ENCODE results near the gene MCC. TPM values are rescaled to one million over a fixed set of nuclear protein-coding genes. Genes with fewer than 3 reads are reported as not detected.
"Not testable (repeated sequence)": the region's sequence is repeated elsewhere in the genome, so short reads cannot be mapped to it uniquely, and the experiment has no call there.

The MCC gene
- total RNA-seq, 1 experiment from 2014 or later: 0.10 TPM

- DNase-seq (ENCODE audit: low spot score): no peak
- in situ Hi-C loops (cut with HindIII; ENCODE audit: low sequenced_read_pairs): no loop called here
Measured at GRCh38 chr5:113495422-113495841, 7.2 kb upstream of the MCC start.

- DNase-seq (ENCODE audit: low spot score): no peak
- in situ Hi-C loops (cut with HindIII; ENCODE audit: low sequenced_read_pairs): no loop called here
Measured at GRCh38 chr5:113493446-113493845, 5.2 kb upstream of the MCC start.

GRCh38 chr5:113491022-113491421, 2.8 kb upstream of the MCC start:
- in situ Hi-C loops (cut with HindIII; ENCODE audit: low sequenced_read_pairs): no loop called here

GRCh38 chr5:113490317-113490716, 2.1 kb upstream of the MCC start:
- DNase-seq (ENCODE audit: low spot score): no peak
- in situ Hi-C loops (cut with HindIII; ENCODE audit: low sequenced_read_pairs): no loop called here

More at GRCh38 chr5:113491022-113491421, 2.8 kb upstream of the MCC start:
- DNase-seq (ENCODE audit: low spot score): no peak

GRCh38 chr5:113489299-113489698, 1.0 kb upstream of the MCC start:
- no peak for DNase-seq (ENCODE audit: low spot score)
- in situ Hi-C loops (cut with HindIII; ENCODE audit: low sequenced_read_pairs): no loop called here

- in situ Hi-C loops (cut with HindIII; ENCODE audit: low sequenced_read_pairs): no loop called here
- no peak for DNase-seq (ENCODE audit: low spot score)
Measured at GRCh38 chr5:113488645-113489184, 462 bp upstream of the MCC start.

GRCh38 chr5:113487416-113487780, 855 bp downstream of the MCC start:
- no peak for DNase-seq (ENCODE audit: low spot score)
- in situ Hi-C loops (cut with HindIII; ENCODE audit: low sequenced_read_pairs): no loop called here

GRCh38 chr5:113480243-113480642, 8.0 kb downstream of the MCC start:
- no peak for DNase-seq (ENCODE audit: low spot score)
- in situ Hi-C loops (cut with HindIII; ENCODE audit: low sequenced_read_pairs): no loop called here

GRCh38 chr5:113478691-113479090, 9.6 kb downstream of the MCC start:
- in situ Hi-C loops (cut with HindIII; ENCODE audit: low sequenced_read_pairs): no loop called here
- DNase-seq (ENCODE audit: low spot score): no peak

GRCh38 chr5:113474100-113474728, 14.0 kb downstream of the MCC start:
- DNase-seq (ENCODE audit: low spot score): no peak
- in situ Hi-C loops (cut with HindIII; ENCODE audit: low sequenced_read_pairs): no loop called here

GRCh38 chr5:113463032-113463431, 25.2 kb downstream of the MCC start:
- DNase-seq (ENCODE audit: low spot score): no peak
- in situ Hi-C loops (cut with HindIII; ENCODE audit: low sequenced_read_pairs): no loop called here

GRCh38 chr5:113457106-113457505, 31.1 kb downstream of the MCC start:
- DNase-seq (ENCODE audit: low spot score); in situ Hi-C loops (cut with HindIII; ENCODE audit: low sequenced_read_pairs): not testable (repeated sequence)

- DNase-seq (ENCODE audit: low spot score): no peak
- in situ Hi-C loops (cut with HindIII; ENCODE audit: low sequenced_read_pairs): no loop called here
Measured at GRCh38 chr5:113452941-113453340, 35.3 kb downstream of the MCC start.

- in situ Hi-C loops (cut with HindIII; ENCODE audit: low sequenced_read_pairs): no loop called here
- DNase-seq (ENCODE audit: low spot score): peak; percentile 41
Measured at GRCh38 chr5:113451797-113452196, 36.5 kb downstream of the MCC start.

- in situ Hi-C loops (cut with HindIII; ENCODE audit: low sequenced_read_pairs): no loop called here
- no peak for DNase-seq (ENCODE audit: low spot score)
Measured at GRCh38 chr5:113450929-113451328, 37.3 kb downstream of the MCC start.

GRCh38 chr5:113450462-113450861, 37.8 kb downstream of the MCC start:
- no peak for DNase-seq (ENCODE audit: low spot score)
- in situ Hi-C loops (cut with HindIII; ENCODE audit: low sequenced_read_pairs): no loop called here

- no peak for DNase-seq (ENCODE audit: low spot score)
- in situ Hi-C loops (cut with HindIII; ENCODE audit: low sequenced_read_pairs): no loop called here
Measured at GRCh38 chr5:113448252-113448651, 40.0 kb downstream of the MCC start.

GRCh38 chr5:113447498-113448050, 40.7 kb downstream of the MCC start:
- in situ Hi-C loops (cut with HindIII; ENCODE audit: low sequenced_read_pairs): no loop called here
- DNase-seq (ENCODE audit: low spot score): peak; percentile 81

GRCh38 chr5:113446358-113446927, 41.8 kb downstream of the MCC start:
- DNase-seq (ENCODE audit: low spot score): no peak
- in situ Hi-C loops (cut with HindIII; ENCODE audit: low sequenced_read_pairs): no loop called here

GRCh38 chr5:113437111-113437510, 51.1 kb downstream of the MCC start:
- in situ Hi-C loops (cut with HindIII; ENCODE audit: low sequenced_read_pairs): no loop called here

GRCh38 chr5:113435575-113435974, 52.7 kb downstream of the MCC start:
- DNase-seq (ENCODE audit: low spot score): peak; percentile 23
- in situ Hi-C loops (cut with HindIII; ENCODE audit: low sequenced_read_pairs): no loop called here

More at GRCh38 chr5:113437111-113437510, 51.1 kb downstream of the MCC start:
- DNase-seq (ENCODE audit: low spot score): no peak
